ENCODE data around the gene CNST.

- TF ChIP-seq CTCF (IDR thresholded peaks at IDR 0.05; ENCODE audit: insufficient read depth, low read length, poor library complexity, severe bottlenecking) (no peak), EZH2phosphoT487 (conservative IDR thresholded peaks at IDR 0.05; ENCODE audit: low read length) (no peak)
Observed at GRCh38 chr1:246705368-246705767, 139.1 kb downstream of the CNST start.

All from SU-DHL-6 (cell line).